ENCODE data around the gene BAIAP3. TPM values are rescaled to one million over a fixed set of nuclear protein-coding genes. Genes with fewer than 3 reads are reported as not detected.

The BAIAP3 gene
- total and polyA plus RNA-seq, 4 donors = 4.5 to 46.6 (median 11.9) TPM

DNA sequence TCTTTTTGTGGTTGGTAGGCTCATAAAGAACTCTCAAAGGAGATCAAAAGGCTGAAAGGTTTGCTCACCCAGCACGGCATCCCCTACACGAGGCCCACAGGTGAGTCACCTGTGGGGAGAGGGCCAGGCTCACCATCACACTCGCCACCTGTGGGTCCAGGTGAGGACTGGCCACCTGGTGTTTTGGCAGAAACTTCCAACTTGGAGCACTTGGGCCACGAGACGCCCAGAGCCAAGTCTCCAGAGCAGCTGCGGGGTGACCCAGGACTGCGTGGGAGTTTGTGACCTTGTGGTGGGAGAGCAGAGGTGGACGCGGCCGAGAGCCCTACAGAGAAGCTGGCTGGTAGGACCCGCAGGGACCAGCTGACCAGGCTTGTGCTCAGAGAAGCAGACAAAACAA, 29.4 kb downstream of the BAIAP3 start:
- 90 to 92% methylated on average over 11 of the region's 11 CpGs for WGBS, 2 donors
- no peak for ATAC-seq (ENCODE audit: insufficient read depth, low FRiP score)
- H3K4me1 ChIP-seq (ENCODE audit: control insufficient read depth in 5 of 5, insufficient read depth in 5 of 5, low read length in 5 of 5) = no peaks in the 10 kb centered on the region
- no peak overlapping the region for H3K9ac ChIP-seq (ENCODE audit: insufficient read depth in 1 of 2, low read length in 2 of 2)
- no peaks in the 10 kb centered on the region for H3K9me3 ChIP-seq (ENCODE audit: control insufficient read depth in 4 of 4, insufficient read depth in 3 of 4, low read length in 3 of 4)
- peaks cover 3 to 60% (median 20%) of the 10 kb centered on the region in 4 donors for H3K36me3 ChIP-seq (ENCODE audit: control insufficient read depth in 4 of 4, insufficient read depth in 4 of 4, low read length in 4 of 4)
- no peak overlapping the region for H3K4me3 ChIP-seq
- no peaks in the 10 kb centered on the region for H3K27me3 ChIP-seq (ENCODE audit: control insufficient read depth in 3 of 3, insufficient read depth in 3 of 3, low read length in 2 of 3)
- H3K27ac ChIP-seq (ENCODE audit: low read depth in 1 of 2, low read length in 1 of 2) = no peak overlapping the region
- TF ChIP-seq CTCF (IDR thresholded peaks at IDR 0.05; ENCODE audit: control extremely low read depth, extremely low read depth) = no peak
- no peak for DNase-seq

DNA sequence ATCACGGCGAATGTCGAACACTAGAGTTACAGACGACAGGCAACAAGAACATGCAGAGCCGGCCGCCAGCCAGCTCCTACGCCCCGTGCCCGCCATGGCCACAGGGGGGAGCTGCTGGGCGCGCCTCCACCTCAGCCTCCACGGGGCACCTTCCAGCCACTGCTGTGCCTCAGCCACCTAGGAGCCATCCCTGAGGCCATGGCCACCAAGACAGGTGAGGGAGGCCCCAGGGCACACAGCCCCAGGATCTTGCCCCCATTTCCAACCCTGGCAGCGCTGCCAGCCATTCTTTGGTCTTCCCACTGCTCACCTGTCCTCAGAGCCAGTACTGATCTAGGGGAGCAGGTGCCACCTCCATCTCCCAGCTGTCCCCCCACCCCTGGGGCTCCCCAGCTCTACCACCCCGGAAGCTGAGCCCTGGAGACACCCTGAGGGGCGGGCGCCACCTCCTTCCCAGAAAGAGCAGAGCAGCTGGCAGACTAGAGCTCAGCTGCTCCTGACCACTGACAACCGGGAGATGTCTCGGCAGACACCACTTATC, 30.1 kb downstream of the BAIAP3 start:
- H3K27ac ChIP-seq (ENCODE audit: low read depth in 1 of 2, low read length in 1 of 2) = no peak overlapping the region
- peaks cover 3 to 60% (median 20%) of the 10 kb centered on the region in 4 donors for H3K36me3 ChIP-seq (ENCODE audit: control insufficient read depth in 4 of 4, insufficient read depth in 4 of 4, low read length in 4 of 4)
- no peaks in the 10 kb centered on the region for H3K4me1 ChIP-seq (ENCODE audit: control insufficient read depth in 5 of 5, insufficient read depth in 5 of 5, low read length in 5 of 5)
- no peaks in the 10 kb centered on the region for H3K27me3 ChIP-seq (ENCODE audit: control insufficient read depth in 3 of 3, insufficient read depth in 3 of 3, low read length in 2 of 3)
- no peak overlapping the region for H3K4me3 ChIP-seq
- 52 to 56% methylated on average over 18 of the region's 18 CpGs for WGBS, 2 donors
- no peaks in the 10 kb centered on the region for H3K9me3 ChIP-seq (ENCODE audit: control insufficient read depth in 4 of 4, insufficient read depth in 3 of 4, low read length in 3 of 4)
- DNase-seq (peak in 2 of 3 donors; percentile 18 to 46), ATAC-seq (ENCODE audit: insufficient read depth, low FRiP score) (peak; percentile 72)
- peak; percentile 46 for TF ChIP-seq CTCF (IDR thresholded peaks at IDR 0.05; ENCODE audit: control extremely low read depth, extremely low read depth)
- no peak overlapping the region for H3K9ac ChIP-seq (ENCODE audit: insufficient read depth in 1 of 2, low read length in 2 of 2)

- no peaks in the 10 kb centered on the region for H3K27me3 ChIP-seq (ENCODE audit: control insufficient read depth in 3 of 3, insufficient read depth in 3 of 3, low read length in 2 of 3)
- H3K27ac ChIP-seq (ENCODE audit: low read depth in 1 of 2, low read length in 1 of 2) = no peak overlapping the region
- no peaks in the 10 kb centered on the region for H3K4me1 ChIP-seq (ENCODE audit: control insufficient read depth in 5 of 5, insufficient read depth in 5 of 5, low read length in 5 of 5)
- WGBS, 2 donors = 89 to 90% methylated on average over 22 of the region's 22 CpGs
- no peaks in the 10 kb centered on the region for H3K9me3 ChIP-seq (ENCODE audit: control insufficient read depth in 4 of 4, insufficient read depth in 3 of 4, low read length in 3 of 4)
- H3K36me3 ChIP-seq (ENCODE audit: control insufficient read depth in 4 of 4, insufficient read depth in 4 of 4, low read length in 4 of 4) = peaks cover 3 to 60% (median 21%) of the 10 kb centered on the region in 4 donors
- DNase-seq (no peak), ATAC-seq (ENCODE audit: insufficient read depth, low FRiP score) (no peak)
- no peak for TF ChIP-seq CTCF (IDR thresholded peaks at IDR 0.05; ENCODE audit: control extremely low read depth, extremely low read depth)
- no peak overlapping the region for H3K4me3 ChIP-seq
- no peak overlapping the region for H3K9ac ChIP-seq (ENCODE audit: insufficient read depth in 1 of 2, low read length in 2 of 2)
Measured at GRCh38 chr16:1364510-1364909, 31.1 kb downstream of the BAIAP3 start.
